ENCODE data around the gene ABHD6. TPM values are rescaled to one million over a fixed set of nuclear protein-coding genes. Genes with fewer than 3 reads are reported as not detected.

ABHD6 gene
- total RNA-seq, 4 donors from 2014 or later, result 35.6 to 39.8 (median 38.2) TPM

- no peaks in the 10 kb centered on the region for H3K36me3 ChIP-seq
- no peak for TF ChIP-seq EP300 (IDR thresholded peaks at IDR 0.05)
- TF ChIP-seq POLR2AphosphoS5 (IDR thresholded peaks at IDR 0.05), result no peak
- TF ChIP-seq CTCF (IDR thresholded peaks at IDR 0.05), result no peak
- TF ChIP-seq POLR2A (IDR thresholded peaks at IDR 0.05), result no peak
- no peaks in the 10 kb centered on the region for H3K9me3 ChIP-seq
- no peak overlapping the region for H3K4me3 ChIP-seq
- 85% methylated on average over 4 of the region's 4 CpGs for WGBS
- DNase-seq (ENCODE audit: low spot score in 2 of 2), result no peak
- H3K27ac ChIP-seq, result no peak overlapping the region
- H3K4me1 ChIP-seq, result peaks cover 16% of the 10 kb centered on the region
- H3K27me3 ChIP-seq, result no peaks in the 10 kb centered on the region
Measured at GRCh38 chr3:58190882-58191281, 46.7 kb upstream of the ABHD6 start.

GRCh38 chr3:58191361-58191991, 46.1 kb upstream of the ABHD6 start:
- TF ChIP-seq POLR2A (IDR thresholded peaks at IDR 0.05) (no peak), CTCF (IDR thresholded peaks at IDR 0.05) (no peak), POLR2AphosphoS5 (IDR thresholded peaks at IDR 0.05) (no peak), EP300 (IDR thresholded peaks at IDR 0.05) (no peak)
- Histone ChIP-seq H3K4me3 (no peak overlapping the region), H3K4me1 (peaks cover 16% of the 10 kb centered on the region), H3K27me3 (no peaks in the 10 kb centered on the region), H3K27ac (no peak overlapping the region), H3K9me3 (no peaks in the 10 kb centered on the region), H3K36me3 (no peaks in the 10 kb centered on the region)
- no peak for DNase-seq (ENCODE audit: low spot score in 2 of 2)
- WGBS, result 74% methylated on average over 10 of the region's 10 CpGs

- Histone ChIP-seq H3K9me3 (no peaks in the 10 kb centered on the region), H3K27ac (no peak overlapping the region), H3K4me3 (no peak overlapping the region), H3K27me3 (no peaks in the 10 kb centered on the region), H3K4me1 (peaks cover 16% of the 10 kb centered on the region), H3K36me3 (no peaks in the 10 kb centered on the region)
- no peak for TF ChIP-seq CTCF (IDR thresholded peaks at IDR 0.05)
- no peak for TF ChIP-seq EP300 (IDR thresholded peaks at IDR 0.05)
- no peak for TF ChIP-seq POLR2AphosphoS5 (IDR thresholded peaks at IDR 0.05)
- no peak for TF ChIP-seq POLR2A (IDR thresholded peaks at IDR 0.05)
- DNase-seq (ENCODE audit: low spot score in 2 of 2), result no peak
- 86% methylated on average over 4 of the region's 5 CpGs for WGBS
Measured at GRCh38 chr3:58192069-58192468, 45.5 kb upstream of the ABHD6 start.

- 84% methylated on average over 12 of the region's 12 CpGs for WGBS
- no peaks in the 10 kb centered on the region for H3K36me3 ChIP-seq
- H3K27ac ChIP-seq, result no peak overlapping the region
- H3K9me3 ChIP-seq, result no peaks in the 10 kb centered on the region
- no peak overlapping the region for H3K4me3 ChIP-seq
- H3K27me3 ChIP-seq, result no peaks in the 10 kb centered on the region
- no peak for TF ChIP-seq POLR2AphosphoS5 (IDR thresholded peaks at IDR 0.05)
- TF ChIP-seq CTCF (IDR thresholded peaks at IDR 0.05), result no peak
- no peak for TF ChIP-seq POLR2A (IDR thresholded peaks at IDR 0.05)
- TF ChIP-seq EP300 (IDR thresholded peaks at IDR 0.05), result no peak
- no peak for DNase-seq (ENCODE audit: low spot score in 2 of 2)
- H3K4me1 ChIP-seq, result peaks cover 11% of the 10 kb centered on the region
Measured at GRCh38 chr3:58193682-58194407, 43.7 kb upstream of the ABHD6 start.

- H3K36me3 ChIP-seq, result no peaks in the 10 kb centered on the region
- no peaks in the 10 kb centered on the region for H3K27me3 ChIP-seq
- H3K9me3 ChIP-seq, result no peaks in the 10 kb centered on the region
- DNase-seq (ENCODE audit: low spot score in 2 of 2), result peak in 1 of 2 donors; percentile 40
- TF ChIP-seq POLR2A (IDR thresholded peaks at IDR 0.05) (no peak), CTCF (IDR thresholded peaks at IDR 0.05) (no peak), EP300 (IDR thresholded peaks at IDR 0.05) (no peak), POLR2AphosphoS5 (IDR thresholded peaks at IDR 0.05) (no peak)
- no peak overlapping the region for H3K4me3 ChIP-seq
- peaks cover 17% of the 10 kb centered on the region for H3K4me1 ChIP-seq
- no peak overlapping the region for H3K27ac ChIP-seq
- over 99% methylated on average over 9 of the region's 10 CpGs for WGBS
Measured at GRCh38 chr3:58197588-58197987, 40.0 kb upstream of the ABHD6 start.
